Measurements from ENCODE around the gene ZIC5.
"Not testable (repeated sequence)": the region's sequence is repeated elsewhere in the genome, so short reads cannot be mapped to it uniquely, and the experiment has no call there.

Gene ZIC5

DNA sequence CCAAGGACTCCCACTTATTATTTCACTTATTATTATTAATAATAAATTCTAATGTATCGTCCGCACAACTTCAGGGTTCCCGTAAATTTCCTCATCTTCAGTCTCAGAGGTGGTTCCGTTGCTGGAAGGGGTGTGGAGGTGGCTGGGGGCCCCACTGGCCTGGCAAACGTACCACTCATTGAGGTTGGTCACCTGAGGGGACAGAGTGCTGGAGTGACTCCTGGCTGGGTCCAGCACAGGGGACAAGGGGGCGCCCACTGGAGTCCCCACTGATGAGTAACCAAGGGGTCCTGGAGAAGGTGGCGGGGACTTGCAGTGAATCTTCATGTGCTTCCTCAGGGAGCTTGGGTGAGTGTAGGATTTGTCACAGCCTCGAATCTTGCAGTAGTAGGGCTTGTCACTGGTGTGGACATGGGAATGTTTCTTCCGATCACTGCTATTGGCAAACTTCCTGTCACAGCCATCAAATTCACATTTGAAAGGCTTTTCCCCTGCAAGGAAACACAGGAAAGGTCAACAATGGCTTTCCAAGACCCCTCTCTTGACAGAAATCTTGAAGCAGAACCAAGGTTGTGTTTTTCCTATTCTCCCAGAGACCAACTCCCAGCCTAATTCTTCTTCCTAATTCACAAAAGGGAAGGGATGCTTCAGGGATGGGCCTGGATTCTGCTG, 6.1 kb downstream of the ZIC5 start:
- no peak overlapping the region for H3K27ac ChIP-seq
- no peak for DNase-seq (ENCODE audit: low read depth, low spot score)

DNA sequence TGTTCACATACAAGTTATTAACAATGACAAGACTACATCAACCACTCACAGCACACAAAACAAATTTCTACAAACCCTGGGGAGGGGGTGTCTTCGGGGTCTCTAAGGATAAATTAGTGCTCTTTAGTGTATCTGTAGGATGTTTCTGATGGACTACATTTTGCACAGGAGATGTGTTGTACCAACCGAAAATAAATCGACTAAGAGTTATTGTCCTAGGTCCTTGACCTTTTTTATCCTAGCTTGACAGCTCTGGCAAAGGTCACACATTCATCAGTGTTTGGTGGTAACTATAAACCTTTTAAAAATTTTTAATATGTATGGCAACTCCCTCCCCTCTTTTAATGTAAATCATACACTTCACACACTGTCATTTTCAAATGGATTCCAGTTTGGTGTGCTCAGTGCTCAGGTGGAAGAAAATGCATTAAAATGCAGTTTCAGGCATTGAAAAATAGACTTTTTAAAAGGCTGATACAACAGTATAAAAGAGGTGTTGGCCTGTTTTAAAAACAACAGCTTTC, 7.7 kb downstream of the ZIC5 start:
- no peak for DNase-seq (ENCODE audit: low read depth, low spot score)
- H3K27ac ChIP-seq: no peak overlapping the region

DNA sequence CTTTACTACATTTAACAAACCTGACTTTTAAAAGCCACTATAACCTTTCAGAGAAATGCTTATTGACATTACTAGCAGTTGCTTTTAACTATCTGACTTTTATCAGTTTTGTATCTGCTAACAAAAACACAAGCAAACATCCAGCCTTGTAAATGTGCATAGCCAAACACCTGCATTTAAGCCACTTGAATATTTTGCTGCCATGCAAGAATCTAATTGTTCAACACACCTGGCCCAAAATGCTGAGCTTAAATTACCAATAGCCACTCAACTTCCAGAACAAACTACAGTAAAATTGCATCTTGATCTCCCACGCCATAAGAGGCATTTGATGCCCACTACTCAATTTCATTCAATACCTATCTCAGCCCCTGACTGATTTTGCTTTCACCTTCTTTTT, 9.3 kb downstream of the ZIC5 start:
- DNase-seq (ENCODE audit: low read depth, low spot score): no peak

DNA sequence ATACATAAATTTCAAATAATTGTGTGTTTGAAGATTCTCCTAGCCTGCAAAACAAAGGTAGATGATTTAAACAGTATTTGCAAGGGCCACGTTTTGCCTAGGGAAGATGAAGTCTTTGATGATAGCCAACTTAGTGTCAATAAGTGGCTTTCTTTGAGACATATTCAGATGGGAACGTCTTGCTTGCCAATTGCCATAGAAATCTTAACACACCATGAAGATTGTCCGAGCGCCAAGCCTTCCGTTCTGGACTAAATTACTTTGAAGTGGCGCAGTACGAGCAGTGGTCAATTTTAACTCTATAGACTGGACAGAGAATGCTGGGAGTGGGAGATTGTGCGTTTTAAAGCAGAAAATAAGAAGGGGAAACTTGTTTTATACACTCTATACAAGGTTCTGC, 9.9 kb downstream of the ZIC5 start:
- DNase-seq (ENCODE audit: low read depth, low spot score): no peak

More for the DNA sequence above, 9.3 kb downstream of the ZIC5 start:
- no peak overlapping the region for H3K27ac ChIP-seq

DNA sequence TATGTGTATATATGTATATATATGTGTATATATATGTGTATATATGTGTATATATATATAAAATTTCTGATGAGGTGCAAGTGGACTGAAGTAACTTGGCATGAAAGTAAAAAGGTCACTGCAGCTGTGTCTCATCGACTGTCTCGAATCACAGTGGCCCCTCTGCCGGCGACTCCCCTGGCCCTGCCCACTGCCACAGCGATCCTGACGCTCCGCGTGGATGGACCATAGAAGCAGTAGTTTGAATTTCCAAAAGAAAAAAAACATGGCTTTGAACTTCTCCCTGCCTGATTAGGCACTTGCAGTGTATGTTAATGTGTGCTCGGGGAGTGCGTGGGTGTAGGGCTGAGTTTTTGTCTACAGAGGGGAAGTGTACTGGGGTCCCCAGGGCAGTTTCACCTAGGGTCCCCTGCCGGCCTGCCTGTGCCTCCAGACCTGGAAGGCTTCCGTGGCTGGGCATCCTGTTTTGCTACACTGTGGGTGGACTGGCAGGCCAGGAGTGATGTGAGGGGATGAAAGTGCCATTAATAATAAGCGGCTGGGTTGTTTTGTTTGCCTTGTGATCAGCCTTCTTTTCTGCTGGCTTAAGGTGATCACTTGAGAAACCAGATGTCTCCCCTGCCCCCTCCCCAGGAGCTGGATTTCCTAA, 10.8 kb downstream of the ZIC5 start:
- DNase-seq (ENCODE audit: low read depth, low spot score): no peak
- no peak overlapping the region for H3K27ac ChIP-seq

More for the DNA sequence above, 9.9 kb downstream of the ZIC5 start:
- H3K27ac ChIP-seq: no peak overlapping the region

DNA sequence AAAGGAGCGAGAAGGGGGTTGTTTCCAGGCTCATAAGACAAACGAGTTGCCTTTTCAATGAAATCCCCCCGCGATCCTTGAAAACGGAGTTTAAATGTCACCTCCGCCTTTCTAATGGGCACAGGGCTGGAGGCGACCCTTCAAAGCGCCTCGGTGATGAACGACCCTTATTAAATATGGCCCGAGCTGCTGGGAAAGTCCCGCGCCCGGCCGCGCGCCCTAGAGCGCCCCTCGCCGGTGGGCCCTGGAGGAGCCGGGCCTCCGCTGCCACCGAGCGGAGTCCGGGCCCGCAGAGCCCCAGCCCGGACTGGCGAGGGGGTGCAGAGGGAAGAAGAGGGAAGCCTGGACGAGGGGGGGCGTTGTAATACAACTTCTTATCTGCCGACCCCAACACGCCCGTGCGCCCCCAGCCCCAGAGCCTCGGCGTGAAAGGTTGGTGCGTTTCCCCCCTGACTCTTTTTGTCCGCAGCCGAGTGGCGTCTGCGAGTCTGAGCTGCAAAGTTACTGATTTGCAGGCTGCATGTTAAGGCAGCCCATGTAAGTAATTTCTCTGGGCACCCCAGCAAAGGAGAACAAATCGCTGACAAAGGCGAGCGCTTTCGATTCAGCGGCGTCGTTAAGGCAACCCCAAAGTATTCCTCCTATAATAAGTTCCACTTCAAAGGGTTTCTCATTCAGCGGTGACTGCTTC, 11.9 kb downstream of the ZIC5 start:
- H3K27ac ChIP-seq: no peak overlapping the region
- DNase-seq (ENCODE audit: low read depth, low spot score): no peak

DNA sequence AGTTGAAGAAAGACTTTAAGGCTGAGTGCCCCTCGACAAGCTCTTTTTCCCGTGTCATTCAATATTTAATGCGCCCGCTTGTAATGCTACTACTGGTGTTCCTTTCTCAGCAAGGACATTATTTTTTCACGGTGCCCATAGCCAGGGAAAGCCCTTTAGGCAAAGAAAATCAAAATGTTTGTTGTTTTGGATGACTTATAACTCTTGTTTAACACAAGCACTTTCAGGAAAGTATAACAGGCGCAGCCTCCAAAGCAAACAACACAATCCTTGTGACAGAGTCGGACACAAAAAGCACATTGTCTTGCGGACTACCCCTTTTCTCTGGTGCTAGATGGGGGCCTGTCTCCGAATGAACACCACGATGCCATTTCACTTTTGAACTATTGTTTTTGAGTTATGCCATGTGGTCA, 12.4 kb downstream of the ZIC5 start:
- DNase-seq (ENCODE audit: low read depth, low spot score): no peak
- no peak overlapping the region for H3K27ac ChIP-seq

DNA sequence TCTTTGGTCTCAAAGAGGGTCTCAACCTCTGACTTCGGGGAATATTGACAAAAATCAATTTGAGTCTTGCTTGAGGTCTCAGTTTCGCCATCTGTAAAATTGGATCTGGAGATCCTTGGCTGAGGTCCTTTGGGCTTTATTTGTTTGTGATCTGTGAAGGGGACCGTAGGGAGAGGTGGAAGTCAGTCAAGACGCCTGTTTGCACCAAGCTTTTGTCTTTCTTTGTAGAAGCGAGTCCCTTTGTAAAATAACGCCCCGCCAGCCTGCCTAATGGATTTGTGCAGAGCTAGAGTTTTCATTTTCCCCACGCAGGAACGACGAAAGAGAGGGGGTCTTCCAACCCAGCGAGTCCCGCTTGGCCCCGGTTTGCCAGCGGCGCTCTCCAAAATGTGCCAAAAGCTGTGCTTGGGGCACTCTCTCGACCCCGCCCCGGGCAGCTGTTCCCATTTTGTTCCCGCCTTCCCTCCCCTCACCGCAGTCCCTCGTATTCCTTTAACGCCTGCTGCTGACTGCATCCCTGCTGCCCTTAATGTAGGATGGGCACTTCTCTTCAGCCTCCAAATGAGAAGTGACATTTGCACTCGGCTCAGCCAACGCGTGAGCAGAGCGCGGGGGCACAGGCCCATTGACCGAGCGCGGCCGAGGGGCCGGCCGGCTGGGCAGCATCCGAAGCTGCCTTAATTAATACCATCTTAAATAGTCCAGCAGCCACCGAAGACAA, 13.0 kb downstream of the ZIC5 start:
- no peak for DNase-seq (ENCODE audit: low read depth, low spot score)
- no peak overlapping the region for H3K27ac ChIP-seq

DNA sequence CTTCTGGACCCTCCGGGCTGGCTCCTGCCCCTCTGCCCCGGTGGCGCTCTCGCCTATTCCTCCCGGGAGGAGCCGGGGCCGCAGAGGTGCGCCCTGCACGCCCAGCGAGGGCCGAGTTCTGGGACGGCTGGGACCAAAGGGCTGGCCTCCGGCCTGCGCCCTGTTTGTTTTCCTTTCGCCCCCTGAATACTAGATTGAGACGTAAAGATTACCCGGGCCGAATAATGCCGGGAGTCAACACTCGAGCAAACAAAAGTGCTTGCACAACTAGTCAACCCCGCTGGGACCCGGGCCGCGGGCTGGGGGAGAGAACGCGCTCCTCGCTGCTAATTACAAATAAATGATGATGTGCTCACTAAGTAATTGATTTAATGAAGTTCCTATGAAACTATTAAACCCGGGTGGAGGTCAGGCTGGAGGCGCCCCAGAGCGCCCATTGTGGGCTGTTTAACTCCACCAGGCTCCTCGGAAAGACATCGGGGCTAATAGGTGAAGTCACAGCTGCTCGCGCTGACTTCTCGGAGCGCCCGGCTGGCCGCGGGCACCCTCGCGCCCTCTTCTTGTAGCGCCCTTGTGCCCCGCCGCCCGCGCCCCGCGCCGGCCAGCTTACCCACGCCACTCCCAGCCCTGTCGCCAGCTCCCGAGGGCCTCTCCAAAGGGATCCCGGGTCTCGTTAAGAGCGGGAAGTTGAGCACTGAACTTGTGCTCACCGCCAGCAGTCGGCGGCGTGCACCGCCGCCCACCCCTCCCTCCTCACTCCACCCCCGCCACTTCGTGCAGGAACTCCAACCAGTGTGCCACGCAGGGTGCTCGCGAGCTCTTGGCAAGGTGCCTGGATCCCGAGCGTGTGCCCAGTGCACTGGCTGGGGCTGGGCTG, 14.9 kb downstream of the ZIC5 start:
- DNase-seq (ENCODE audit: low read depth, low spot score): no peak
- no peak overlapping the region for H3K27ac ChIP-seq

DNA sequence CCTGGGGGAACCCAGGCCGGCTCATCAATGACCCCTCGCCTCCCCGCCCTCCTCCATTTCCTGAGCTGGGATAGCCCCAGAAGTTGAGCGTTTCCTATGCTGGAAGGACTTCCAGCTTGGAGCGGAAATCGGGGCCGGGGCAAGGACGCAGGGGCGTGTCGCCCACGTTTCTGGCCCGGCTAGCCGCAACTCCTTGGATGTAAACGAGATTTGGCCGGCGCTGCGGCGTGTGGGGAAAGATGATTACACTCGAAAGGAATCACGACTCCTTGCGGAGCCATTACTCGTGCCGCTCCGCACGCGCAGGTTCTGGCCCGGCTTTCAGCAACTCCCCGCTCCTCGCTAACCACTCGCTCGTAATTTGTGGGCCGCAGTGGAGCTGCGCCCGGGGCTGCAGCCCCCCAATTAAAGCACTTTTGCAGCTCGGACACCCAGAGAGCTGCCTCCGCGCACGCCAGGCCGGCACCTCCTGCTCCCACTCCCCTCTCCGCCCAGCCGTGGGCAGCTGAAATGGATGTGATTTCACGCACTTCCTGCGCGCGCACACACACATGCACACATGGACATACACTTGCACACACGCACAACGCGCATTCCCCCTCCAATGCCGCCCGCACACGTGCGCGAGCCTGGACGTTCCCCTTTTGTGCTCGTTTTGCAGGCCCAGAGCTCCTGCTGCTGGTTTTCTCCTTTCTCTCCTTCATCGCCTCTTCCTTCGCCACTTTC, 15.7 kb downstream of the ZIC5 start:
- no peak for DNase-seq (ENCODE audit: low read depth, low spot score)

DNA sequence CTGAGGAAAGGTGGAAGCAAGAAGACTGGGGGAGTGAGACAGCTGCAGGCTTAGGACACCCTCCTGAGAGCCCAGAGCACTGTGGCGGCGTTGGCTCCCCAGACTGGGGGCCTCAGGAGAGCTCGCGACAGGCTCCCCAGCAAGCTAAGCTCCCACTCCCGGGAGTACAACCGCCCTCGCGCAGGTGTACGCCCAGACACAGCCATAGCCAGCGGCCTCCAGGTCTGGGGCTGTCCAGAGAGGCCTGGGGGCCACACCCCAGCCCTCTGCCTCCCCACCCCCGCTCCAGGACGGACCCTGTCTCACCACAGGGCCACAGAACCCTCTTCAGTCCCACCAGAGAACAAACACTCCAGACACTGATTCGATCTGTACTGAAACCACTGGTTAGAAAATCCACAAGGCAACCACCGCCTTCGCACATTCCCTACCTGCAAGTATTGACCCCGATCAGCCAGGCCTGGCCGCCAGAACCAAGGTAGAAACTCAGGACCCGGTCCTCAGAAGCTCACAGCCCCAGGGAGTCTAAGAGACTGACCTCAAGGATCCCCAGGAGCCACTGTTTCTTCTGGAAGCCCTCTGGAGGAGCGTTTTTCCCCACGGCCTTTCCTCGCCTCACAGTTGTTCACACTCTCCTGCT, 16.3 kb downstream of the ZIC5 start:
- no peak for DNase-seq (ENCODE audit: low read depth, low spot score)
- no peak overlapping the region for H3K27ac ChIP-seq

More for the DNA sequence above, 15.7 kb downstream of the ZIC5 start:
- H3K27ac ChIP-seq: no peak overlapping the region

DNA sequence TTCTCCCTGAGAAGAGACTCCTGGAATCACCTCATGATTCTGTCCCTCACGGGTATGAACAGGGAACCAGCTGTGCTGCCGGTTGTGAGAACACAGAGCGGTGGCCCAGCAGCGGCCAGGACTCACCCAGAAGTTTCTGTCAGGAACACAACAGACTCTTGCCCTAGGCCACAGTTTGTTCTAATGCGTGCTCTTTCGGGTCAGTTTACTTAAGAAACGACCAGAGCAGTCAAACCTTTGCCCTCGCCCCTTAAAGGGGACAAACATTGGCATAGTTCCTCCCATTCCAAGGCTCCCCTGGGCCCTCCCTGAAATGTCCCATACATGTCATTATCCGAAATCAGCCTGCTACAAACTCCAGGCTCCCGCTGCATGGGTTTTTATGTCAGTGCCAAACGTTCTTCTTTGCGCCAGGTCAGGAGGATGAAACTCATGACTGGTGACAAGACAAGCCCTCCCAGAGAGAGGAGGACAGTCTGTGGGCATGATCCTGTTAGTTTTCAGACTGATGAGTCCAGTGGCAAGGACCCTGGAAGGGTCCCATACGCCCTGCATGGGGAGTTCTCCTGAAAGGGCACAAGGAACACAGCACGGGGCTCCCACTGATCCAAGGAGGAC, 18.3 kb downstream of the ZIC5 start:
- DNase-seq (ENCODE audit: low read depth, low spot score): no peak
- H3K27ac ChIP-seq: no peak overlapping the region

DNA sequence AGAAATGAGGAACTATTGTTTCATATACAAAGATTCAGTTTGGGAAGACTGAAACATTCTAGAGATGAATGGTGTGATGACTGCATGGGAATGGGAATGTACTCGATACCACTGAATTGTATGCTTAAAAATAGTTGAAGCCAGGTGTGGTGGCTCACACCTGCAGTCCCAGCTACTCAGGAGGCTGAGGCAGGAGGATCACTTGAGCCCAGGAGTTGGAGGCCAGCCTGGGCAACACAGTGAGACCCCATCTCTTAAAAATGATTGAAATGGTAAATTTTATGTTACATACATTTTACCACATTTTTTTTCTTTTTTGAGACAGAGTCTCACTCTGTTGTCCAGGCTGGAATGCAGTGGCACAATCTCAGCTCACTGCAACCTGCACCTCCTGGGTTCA, 19.9 kb downstream of the ZIC5 start:
- not testable (repeated sequence) for DNase-seq (ENCODE audit: low read depth, low spot score); H3K27ac ChIP-seq

DNA sequence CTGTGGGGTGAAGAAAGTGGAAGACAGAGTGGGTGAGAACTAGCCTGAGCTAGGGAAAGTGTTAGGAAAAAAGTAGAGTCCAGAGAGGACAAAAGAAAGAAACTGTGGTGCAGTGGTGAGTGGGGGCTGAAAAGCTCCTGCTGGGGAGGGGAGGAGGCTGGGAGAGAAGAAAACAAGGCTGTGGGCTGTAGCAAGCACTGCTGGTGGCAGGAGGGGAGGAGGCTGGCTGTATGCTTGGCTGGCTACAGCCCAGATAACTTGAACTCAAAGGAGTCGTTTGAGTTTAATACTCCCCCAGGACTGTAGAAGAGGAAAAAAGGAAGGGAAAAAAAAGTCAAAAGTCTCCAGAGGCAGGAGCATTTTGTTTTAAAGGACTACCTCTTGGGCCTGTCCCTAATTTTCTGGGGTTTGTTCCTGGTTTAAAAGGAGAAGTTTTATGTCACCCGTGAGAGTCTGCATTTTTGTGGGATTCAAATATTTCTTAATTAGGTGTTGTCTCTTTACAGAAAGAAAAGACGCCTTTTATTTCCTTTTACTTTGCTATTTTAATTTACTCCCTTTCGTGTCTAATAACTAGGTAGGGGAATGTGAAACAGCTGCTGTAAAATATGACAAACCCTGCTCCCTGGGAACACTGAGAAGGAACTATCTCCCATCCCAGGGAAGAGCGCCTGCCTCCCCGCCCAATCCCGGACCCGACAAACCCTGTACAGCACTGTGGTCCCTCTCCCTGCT, 21.7 kb downstream of the ZIC5 start:
- no peak overlapping the region for H3K27ac ChIP-seq
- DNase-seq (ENCODE audit: low read depth, low spot score): no peak

DNA sequence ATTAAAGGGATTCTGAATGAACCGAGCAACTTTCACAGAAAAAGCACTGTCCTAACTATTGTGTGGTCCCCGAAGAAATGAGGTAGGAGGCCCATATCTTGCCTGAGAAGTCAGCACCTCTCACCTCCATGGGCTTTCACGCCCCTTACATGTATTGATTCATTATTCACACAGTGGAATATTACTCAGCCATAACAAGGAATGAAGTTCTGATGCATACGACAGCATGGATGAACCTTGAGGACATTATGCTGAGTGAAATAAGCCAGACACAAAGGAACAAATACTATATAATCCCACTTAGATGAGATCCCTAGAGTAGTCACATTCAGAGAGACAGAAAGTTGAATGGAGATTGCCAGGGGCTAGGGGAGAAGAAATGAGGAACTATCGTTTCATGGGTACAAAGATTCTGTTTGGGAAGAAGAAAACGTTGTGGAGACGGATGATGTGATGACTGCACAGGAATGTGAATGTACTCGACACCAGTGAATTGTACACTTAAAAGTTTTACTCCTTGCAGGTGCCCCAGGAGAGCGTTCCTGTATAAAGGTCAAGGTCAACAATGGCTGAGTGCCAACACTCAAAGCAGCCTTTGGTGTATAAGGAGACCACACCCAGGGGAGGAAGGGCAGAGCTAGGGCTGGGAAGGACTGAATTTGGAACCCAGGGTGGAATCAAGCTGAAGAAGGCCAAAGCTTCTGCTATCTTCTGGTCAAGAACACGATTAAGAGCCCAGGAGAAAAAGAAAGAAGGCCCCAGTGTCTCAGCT, 22.5 kb downstream of the ZIC5 start:
- DNase-seq (ENCODE audit: low read depth, low spot score): no peak
- H3K27ac ChIP-seq: no peak overlapping the region

DNA sequence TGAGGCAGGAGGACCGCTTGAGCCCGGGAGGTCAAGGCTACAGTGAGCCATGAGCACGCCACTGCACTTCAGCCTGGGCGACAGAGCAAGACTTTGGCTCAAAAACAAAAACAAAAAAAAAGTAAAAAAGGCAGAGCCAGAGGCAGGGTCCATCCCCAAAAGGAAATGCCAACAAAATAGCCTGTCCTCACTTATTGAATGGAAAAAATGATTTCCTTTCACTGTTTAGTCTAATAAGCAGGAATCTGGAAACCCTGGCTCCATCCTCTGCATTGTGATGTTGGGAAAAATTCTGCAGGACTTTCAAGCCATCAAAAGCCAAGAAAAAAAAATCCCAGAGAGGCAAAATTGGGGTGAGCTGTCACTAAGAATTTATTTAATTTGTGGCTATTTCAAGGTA, 23.2 kb downstream of the ZIC5 start:
- H3K27ac ChIP-seq: no peak overlapping the region
- no peak for DNase-seq (ENCODE audit: low read depth, low spot score)

DNA sequence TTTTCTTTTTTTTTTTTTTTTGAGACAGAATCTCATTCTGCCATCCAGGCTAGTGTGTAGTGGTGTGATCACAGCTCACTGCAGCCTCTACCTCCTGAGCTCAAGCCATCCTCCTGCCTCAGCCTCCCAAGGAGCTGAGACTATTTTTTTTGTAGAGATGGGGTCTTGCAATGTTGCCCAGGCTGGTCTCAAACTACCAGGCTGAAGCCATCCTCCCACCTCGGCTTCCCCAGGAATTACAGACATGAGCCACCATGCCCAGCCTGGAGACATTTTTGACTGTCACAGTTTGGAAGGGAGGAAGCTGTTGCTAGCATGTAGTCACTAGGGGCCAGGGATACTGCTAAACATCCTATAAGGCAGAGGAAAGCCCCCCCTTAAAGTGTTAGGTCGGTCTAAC, 23.9 kb downstream of the ZIC5 start:
- H3K27ac ChIP-seq: no peak overlapping the region
- no peak for DNase-seq (ENCODE audit: low read depth, low spot score)
